ENCODE measurements around the gene DYNLRB1.

DNA sequence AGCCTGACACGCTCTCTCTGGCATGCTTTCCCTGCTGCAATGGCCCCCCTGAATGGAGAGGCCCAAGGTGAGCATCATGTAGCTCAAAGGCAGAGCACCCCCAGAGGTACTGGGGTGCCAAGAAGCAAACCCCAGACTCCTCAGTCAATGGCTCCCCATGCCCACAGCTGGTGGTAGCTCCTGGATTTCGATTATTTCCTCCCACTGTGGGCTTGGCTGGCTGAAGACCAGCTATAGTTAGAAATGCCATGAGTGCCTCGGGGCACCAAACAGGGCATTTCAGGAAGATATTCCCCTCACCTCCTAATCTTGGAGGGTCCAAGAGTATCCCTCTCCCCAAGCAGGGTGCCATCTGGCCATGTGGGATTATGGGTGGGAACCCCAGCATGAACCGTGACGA, 59.0 kb downstream of the DYNLRB1 start:
- TF ChIP-seq CTCF (IDR thresholded peaks at IDR 0.05) (no peak), POLR2A (IDR thresholded peaks at IDR 0.05) (no peak)

Measured in Peyer's patch (tissue), 4 donors.